22Rv1 (cell line): ENCODE results near the gene FBXW7.

ENCODE experiments used
- H3K27ac ChIP-seq: fragments of 450-650 bp; 2 replicates; pipeline ENCODE4 v1.5.1; 2017
- ZFX ChIP-seq: fragments of 450-650 bp; IDR thresholded peaks from 2 replicates; pipeline ENCODE4 v1.6.1; 2017; ENCODE audit warnings: antibody characterized with exemption, borderline replicate concordance
- TF ChIP-seq, protein P1 (sequence below): fragments of 450-650 bp; IDR thresholded peaks from 2 replicates; pipeline ENCODE4 v1.5.1; 2017; ENCODE audit warnings: mild to moderate bottlenecking

Gene FBXW7

DNA sequence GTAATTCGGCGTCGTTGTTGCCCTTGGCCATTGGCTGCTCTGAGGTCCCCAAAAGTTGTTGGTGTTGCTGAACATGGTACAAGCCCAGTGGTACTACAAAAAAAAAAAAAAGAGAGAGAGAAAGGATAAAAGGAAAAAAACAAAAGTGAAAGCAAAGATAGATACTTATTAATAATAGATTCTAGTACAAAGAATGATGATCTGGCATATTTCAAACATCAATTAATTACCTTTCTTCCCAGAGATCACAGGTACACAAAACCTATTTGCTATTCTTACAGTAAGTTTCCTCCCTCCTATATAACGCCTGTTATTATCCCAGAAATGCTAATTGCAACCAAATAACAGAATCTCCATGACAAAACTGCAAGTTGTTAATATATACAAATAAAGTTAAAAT is 188.9 kb downstream of the FBXW7 start:
- TF ChIP-seq ZFX: no peak
- TF ChIP-seq, protein P1, sequence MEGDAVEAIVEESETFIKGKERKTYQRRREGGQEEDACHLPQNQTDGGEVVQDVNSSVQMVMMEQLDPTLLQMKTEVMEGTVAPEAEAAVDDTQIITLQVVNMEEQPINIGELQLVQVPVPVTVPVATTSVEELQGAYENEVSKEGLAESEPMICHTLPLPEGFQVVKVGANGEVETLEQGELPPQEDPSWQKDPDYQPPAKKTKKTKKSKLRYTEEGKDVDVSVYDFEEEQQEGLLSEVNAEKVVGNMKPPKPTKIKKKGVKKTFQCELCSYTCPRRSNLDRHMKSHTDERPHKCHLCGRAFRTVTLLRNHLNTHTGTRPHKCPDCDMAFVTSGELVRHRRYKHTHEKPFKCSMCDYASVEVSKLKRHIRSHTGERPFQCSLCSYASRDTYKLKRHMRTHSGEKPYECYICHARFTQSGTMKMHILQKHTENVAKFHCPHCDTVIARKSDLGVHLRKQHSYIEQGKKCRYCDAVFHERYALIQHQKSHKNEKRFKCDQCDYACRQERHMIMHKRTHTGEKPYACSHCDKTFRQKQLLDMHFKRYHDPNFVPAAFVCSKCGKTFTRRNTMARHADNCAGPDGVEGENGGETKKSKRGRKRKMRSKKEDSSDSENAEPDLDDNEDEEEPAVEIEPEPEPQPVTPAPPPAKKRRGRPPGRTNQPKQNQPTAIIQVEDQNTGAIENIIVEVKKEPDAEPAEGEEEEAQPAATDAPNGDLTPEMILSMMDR: no peak

DNA sequence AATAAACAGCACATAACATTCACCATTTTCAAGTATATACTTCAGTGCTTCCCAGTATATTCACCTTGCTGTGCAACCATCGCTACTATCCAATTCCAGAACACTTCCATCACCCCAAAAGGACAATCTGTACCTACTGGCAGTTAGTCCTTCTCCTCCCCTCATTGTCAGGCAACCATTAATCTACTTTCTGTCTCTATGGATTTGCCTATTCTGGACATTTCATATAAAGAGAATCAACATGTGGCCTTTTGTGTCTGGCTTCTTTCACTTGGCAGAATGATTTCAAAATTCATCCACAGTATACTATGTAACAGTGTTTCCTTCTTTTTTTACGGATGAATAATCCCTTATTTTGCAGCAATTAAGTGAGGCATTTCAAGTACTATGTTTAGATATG is 189.4 kb downstream of the FBXW7 start:
- TF ChIP-seq ZFX: no peak
- TF ChIP-seq, protein P1: no peak
- no peak overlapping the region for H3K27ac ChIP-seq

More for the DNA sequence above, 188.9 kb downstream of the FBXW7 start:
- no peak overlapping the region for H3K27ac ChIP-seq

DNA sequence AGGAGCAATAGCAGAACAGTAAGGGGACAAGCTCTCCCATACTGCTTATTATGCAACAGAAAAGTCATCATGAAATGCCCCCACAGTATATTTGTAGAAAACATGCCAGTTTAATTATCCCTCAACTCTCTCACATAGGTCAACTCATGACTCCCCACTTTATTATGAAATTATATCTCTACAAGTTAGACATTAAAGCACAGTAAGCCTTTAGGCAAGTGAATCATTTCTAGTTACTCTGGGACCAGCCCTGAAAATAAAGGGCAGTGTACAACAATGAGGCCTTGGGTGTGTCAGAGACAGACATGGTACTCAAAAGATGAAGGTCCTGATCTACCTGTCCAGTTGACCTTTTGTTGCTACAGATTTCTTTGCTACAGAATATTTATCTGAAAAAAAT is 191.9 kb downstream of the FBXW7 start:
- TF ChIP-seq, protein P1: no peak
- no peak for TF ChIP-seq ZFX
- no peak overlapping the region for H3K27ac ChIP-seq

GRCh38 chr4:152342293-152342692 is 193.6 kb downstream of the FBXW7 start:
- TF ChIP-seq, protein P1: no peak
- TF ChIP-seq ZFX: no peak
- H3K27ac ChIP-seq: no peak overlapping the region

- H3K27ac ChIP-seq: no peak overlapping the region
- TF ChIP-seq ZFX: no peak
- TF ChIP-seq, protein P1: no peak
Measured at GRCh38 chr4:152340818-152341217, 195.1 kb downstream of the FBXW7 start.

DNA sequence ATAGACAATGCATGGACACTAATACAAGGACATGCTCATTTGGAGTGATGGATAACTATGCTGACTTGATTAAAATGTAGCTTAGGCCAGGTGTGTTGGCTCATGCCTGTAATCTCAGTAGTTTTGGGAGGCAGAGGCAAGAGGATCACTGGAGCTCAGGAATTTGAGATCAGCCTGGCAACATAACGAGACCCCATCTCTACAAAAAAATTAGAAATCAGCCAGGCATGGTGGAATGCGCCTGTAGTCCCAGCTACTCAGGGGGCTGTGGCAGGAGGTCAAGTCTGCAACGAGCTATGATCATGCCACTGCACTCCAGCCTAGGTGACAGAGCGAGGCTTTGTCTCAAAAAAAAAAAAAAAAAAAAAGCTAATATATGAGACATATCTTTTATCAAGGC is 196.3 kb downstream of the FBXW7 start:
- TF ChIP-seq ZFX: no peak
- TF ChIP-seq, protein P1: no peak
- no peak overlapping the region for H3K27ac ChIP-seq

GRCh38 chr4:152334931-152335330 is 201.0 kb downstream of the FBXW7 start:
- TF ChIP-seq, protein P1: no peak
- no peak for TF ChIP-seq ZFX
- H3K27ac ChIP-seq: no peak overlapping the region
